HepG2 (cell line): ENCODE data around the gene ZNF19. TPM values are rescaled to one million over a fixed set of nuclear protein-coding genes. Genes with fewer than 3 reads are reported as not detected.

Experiments used
- BORCS8-MEF2B ChIP-seq: sonication (generic); formaldehyde crosslinking; IDR thresholded peaks from 2 replicates; pipeline ENCODE4 v1.8.0; 2022; ENCODE audit warnings: mild to moderate bottlenecking, missing genetic modification reagents
- GFI1 ChIP-seq: sonication (generic); formaldehyde crosslinking; IDR thresholded peaks from 2 replicates; pipeline ENCODE4 v1.5.0; 2020; ENCODE audit warnings: missing genetic modification reagents, mild to moderate bottlenecking, borderline replicate concordance
- HMGA1 ChIP-seq: sonication (generic); formaldehyde crosslinking; conservative IDR thresholded peaks from 2 replicates; pipeline ENCODE4 v1.4.0; 2020; ENCODE audit warnings: missing genetic modification reagents
- ISX ChIP-seq: sonication (generic); formaldehyde crosslinking; conservative IDR thresholded peaks from 2 replicates; pipeline ENCODE4 v1.5.0; 2020; ENCODE audit warnings: missing genetic modification reagents
- MAFG ChIP-seq: sonication (generic); formaldehyde crosslinking; IDR thresholded peaks from 2 replicates; pipeline ENCODE4 v1.5.1; 2020; ENCODE audit warnings: mild to moderate bottlenecking, missing genetic modification reagents
- NFYC ChIP-seq: IDR thresholded peaks from 2 replicates; pipeline ENCODE4 v1.6.1; 2016; ENCODE audit warnings: missing genetic modification reagents, missing compliant biosample characterization
- PHF8 ChIP-seq: sonication (generic); formaldehyde crosslinking; IDR thresholded peaks from 2 replicates; pipeline ENCODE4 v1.5.0; 2020; ENCODE audit warnings: missing genetic modification reagents
- PRDM15 ChIP-seq: sonication (generic); formaldehyde crosslinking; IDR thresholded peaks from 2 replicates; pipeline ENCODE4 v1.4.0; 2020; ENCODE audit warnings: missing genetic modification reagents
- RFX3 ChIP-seq: IDR thresholded peaks from 2 replicates; pipeline ENCODE4 v1.6.1; 2016; ENCODE audit warnings: missing biosample characterization, missing genetic modification reagents
- SAFB2 ChIP-seq: sonication (generic); formaldehyde crosslinking; IDR thresholded peaks from 2 replicates; pipeline ENCODE4 v1.5.1; 2020; ENCODE audit warnings: missing genetic modification reagents, low read depth, mild to moderate bottlenecking, borderline replicate concordance
- SCMH1 ChIP-seq: sonication (generic); formaldehyde crosslinking; IDR thresholded peaks from 2 replicates; pipeline ENCODE4 v1.9.0; 2021; ENCODE audit warnings: missing genetic modification reagents, mild to moderate bottlenecking, borderline replicate concordance
- SMC3 ChIP-seq: IDR thresholded peaks from 2 replicates; pipeline ENCODE4 v1.6.1; 2011; ENCODE audit warnings: low read length, improper control_type of control experiment
- SOX6 ChIP-seq, 2 experiments: fragments of 450-650 bp in 1 of 2; sonication (generic) in 1 of 2; formaldehyde crosslinking in 1 of 2; IDR thresholded peaks; 2 replicates each; pipeline versions ENCODE4 v1.4.0 to v1.6.1; 2017 to 2020; ENCODE audit warnings: antibody characterized with exemption in 1 of 2, mild to moderate bottlenecking in 1 of 2, missing genetic modification reagents in 1 of 2
- SRY ChIP-seq: sonication (generic); formaldehyde crosslinking; IDR thresholded peaks from 2 replicates; pipeline ENCODE4 v1.8.0; 2022; ENCODE audit warnings: mild to moderate bottlenecking, missing genetic modification reagents
- TAF1 ChIP-seq: sonication (generic); formaldehyde crosslinking; IDR thresholded peaks from 2 replicates; pipeline ENCODE4 v1.4.0; 2020; ENCODE audit warnings: missing genetic modification reagents
- TBP ChIP-seq: sonication (generic); formaldehyde crosslinking; IDR thresholded peaks from 2 replicates; pipeline ENCODE4 v1.5.0; 2020; ENCODE audit warnings: missing genetic modification reagents
- THAP7 ChIP-seq: sonication (generic); formaldehyde crosslinking; IDR thresholded peaks from 2 replicates; pipeline ENCODE4 v1.8.1; 2023; ENCODE audit warnings: mild to moderate bottlenecking, missing genetic modification reagents
- ZKSCAN8 ChIP-seq: IDR thresholded peaks from 2 replicates; pipeline ENCODE4 v1.6.1; 2016; ENCODE audit warnings: borderline replicate concordance, missing genetic modification reagents, missing compliant biosample characterization
- ZNF101 ChIP-seq: sonication (generic); formaldehyde crosslinking; IDR thresholded peaks from 2 replicates; pipeline ENCODE4 v1.4.0; 2020; ENCODE audit warnings: mild to moderate bottlenecking, low read depth, missing genetic modification reagents, borderline replicate concordance
- ZNF331 ChIP-seq: sonication (generic); formaldehyde crosslinking; IDR thresholded peaks from 2 replicates; pipeline ENCODE4 v1.4.0; 2020; ENCODE audit warnings: missing genetic modification reagents
- ZNF367 ChIP-seq: sonication (generic); formaldehyde crosslinking; IDR thresholded peaks from 2 replicates; pipeline ENCODE4 v1.4.0; 2020; ENCODE audit warnings: missing genetic modification reagents, borderline replicate concordance
- ZNF589 ChIP-seq: sonication (generic); formaldehyde crosslinking; conservative IDR thresholded peaks from 2 replicates; pipeline ENCODE4 v1.8.0; 2022; ENCODE audit warnings: mild to moderate bottlenecking, moderate library complexity, missing genetic modification reagents
- polyA plus RNA-seq, 8 experiments: library from polyadenylated mRNA; depleted of rRNA in 3 of 8; stranded (reverse) in 7 of 8; unstranded in 1 of 8; fragments of >200 nt; fragmentation: Illumina TruSeq in 4 of 8; extraction: Trizol in 4 of 8; gene quantifications; 2 replicates each; pipeline versions ENCODE4 v1.2.1 to v1.2.3, GENCODE V29; 2011 to 2016; ENCODE audit warnings: low read depth in 4 of 8, missing spikeins in 1 of 8, mixed read lengths in 1 of 8; ENCODE audit not compliant: insufficient read depth in 1 of 8
- total RNA-seq, 5 experiments: library from RNA; depleted of rRNA; stranded (reverse); fragments of >200 nt; fragmentation: Illumina TruSeq; extraction: Trizol; gene quantifications; 2 replicates each; pipeline ENCODE4 v1.2.3, GENCODE V29; 2016; ENCODE audit warnings: low read depth in 1 of 5
- TF ChIP-seq, protein P1 (sequence below): sonication (generic); formaldehyde crosslinking; IDR thresholded peaks from 2 replicates; pipeline ENCODE4 v1.4.0; 2020; ENCODE audit warnings: mild to moderate bottlenecking, missing genetic modification reagents
- TF ChIP-seq, protein P2 (sequence below): sonication (generic); formaldehyde crosslinking; IDR thresholded peaks from 2 replicates; pipeline ENCODE4 v1.5.0; 2020; ENCODE audit warnings: mild to moderate bottlenecking, missing genetic modification reagents

The ZNF19 gene
- total and polyA plus RNA-seq, 2 of the 13 experiments (the other 11 are each of a cell fraction or from before 2014, with no cell fraction given): 3.2 to 5.8 TPM

DNA sequence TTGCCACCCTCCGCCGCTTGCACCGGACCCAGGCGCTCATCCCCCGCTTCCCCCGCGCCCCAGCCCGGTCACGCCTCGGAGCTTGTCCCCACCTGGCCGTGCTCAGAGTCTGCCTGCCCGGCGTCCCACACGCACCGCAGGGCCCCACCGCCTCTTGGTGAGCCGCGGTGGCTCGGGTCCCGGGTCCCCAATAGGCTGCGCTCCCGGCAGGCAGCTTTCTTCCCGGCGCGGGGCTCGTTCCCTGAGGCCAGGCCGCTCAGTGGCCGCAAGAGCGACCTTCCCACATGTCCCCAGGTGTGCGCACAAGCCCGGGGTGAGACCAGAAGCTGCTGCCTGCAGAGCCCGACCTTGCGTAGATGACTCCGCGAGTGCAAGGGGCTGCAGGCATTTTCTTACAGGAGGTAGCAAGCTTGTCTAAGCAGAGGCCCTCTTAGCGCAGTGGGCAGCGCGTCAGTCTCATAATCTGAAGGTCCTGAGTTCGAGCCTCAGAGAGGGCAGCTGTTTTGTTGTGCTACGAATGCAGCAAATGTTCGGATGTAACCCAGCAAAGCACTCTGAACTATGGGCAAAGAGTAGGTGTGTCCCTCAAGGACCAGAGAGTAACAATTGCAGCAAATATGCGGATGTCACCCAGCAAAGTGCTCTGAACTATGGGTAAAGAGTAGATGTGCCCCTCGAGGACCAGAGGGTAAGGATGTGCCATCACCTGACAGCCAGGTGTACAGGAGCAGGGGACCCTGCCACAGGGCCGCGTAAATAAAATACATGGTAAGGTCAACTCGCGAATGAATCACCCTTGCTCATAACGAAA, 62.9 kb downstream of the ZNF19 start (continued):
- TF ChIP-seq PRDM15 (peak; percentile 48), GFI1 (CRISPR knock-in tag) (peak; percentile 87; the same call in 1 of the 2 replicates), BORCS8-MEF2B (CRISPR knock-in tag) (peak; percentile 90; the same call in 1 of the 2 replicates), ZKSCAN8 (peak; percentile 97), ZNF589 (peak; percentile 96), THAP7 (peak; percentile 68; the same call in 1 of the 2 replicates), HMGA1 (no peak), TBP (CRISPR knock-in tag) (no peak), ZNF331 (CRISPR knock-in tag) (peak; percentile 100), SMC3 (no peak), ZNF101 (peak; percentile 73; the same call in 1 of the 2 replicates), RFX3 (CRISPR knock-in tag) (no peak; the same call in 1 of the 2 replicates), ZNF367 (0 out of 2 replicates have a peak, but pooled peaks have one; percentile 72), MAFG (CRISPR knock-in tag) (no peak), PHF8 (peak; percentile 70), TAF1 (no peak; the same call in 1 of the 2 replicates), SOX6 (IDR thresholded peaks at IDR 0.05) (no peak), SOX6 (CRISPR knock-in tag; IDR thresholded peaks at IDR 0.05) (peak; percentile 98), SCMH1 (CRISPR knock-in tag) (no peak), ISX (0 out of 2 replicates have a peak, but pooled peaks have one; percentile 37), SRY (no peak; the same call in 1 of the 2 replicates), NFYC (CRISPR knock-in tag) (peak; percentile 33), SAFB2 (peak; percentile 49; the same call in 1 of the 2 replicates)
- TF ChIP-seq, protein P1, sequence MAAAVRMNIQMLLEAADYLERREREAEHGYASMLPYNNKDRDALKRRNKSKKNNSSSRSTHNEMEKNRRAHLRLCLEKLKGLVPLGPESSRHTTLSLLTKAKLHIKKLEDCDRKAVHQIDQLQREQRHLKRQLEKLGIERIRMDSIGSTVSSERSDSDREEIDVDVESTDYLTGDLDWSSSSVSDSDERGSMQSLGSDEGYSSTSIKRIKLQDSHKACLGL (CRISPR knock-in tag): peak; percentile 79
- TF ChIP-seq, protein P2, sequence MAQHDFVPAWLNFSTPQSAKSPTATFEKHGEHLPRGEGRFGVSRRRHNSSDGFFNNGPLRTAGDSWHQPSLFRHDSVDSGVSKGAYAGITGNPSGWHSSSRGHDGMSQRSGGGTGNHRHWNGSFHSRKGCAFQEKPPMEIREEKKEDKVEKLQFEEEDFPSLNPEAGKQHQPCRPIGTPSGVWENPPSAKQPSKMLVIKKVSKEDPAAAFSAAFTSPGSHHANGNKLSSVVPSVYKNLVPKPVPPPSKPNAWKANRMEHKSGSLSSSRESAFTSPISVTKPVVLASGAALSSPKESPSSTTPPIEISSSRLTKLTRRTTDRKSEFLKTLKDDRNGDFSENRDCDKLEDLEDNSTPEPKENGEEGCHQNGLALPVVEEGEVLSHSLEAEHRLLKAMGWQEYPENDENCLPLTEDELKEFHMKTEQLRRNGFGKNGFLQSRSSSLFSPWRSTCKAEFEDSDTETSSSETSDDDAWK (CRISPR knock-in tag): no peak
